DND-41 (cell line): ENCODE measurements around the gene ZCCHC14.
"Not testable (repeated sequence)": the region's sequence is repeated elsewhere in the genome, so short reads cannot be mapped to it uniquely, and the experiment has no call there.

Experiments used
- ATAC-seq: fragments of 200-7000 bp; cut with Tn5 transposase; 3 replicates; pipeline ENCODE4 v1.9.1; 2021; ENCODE audit warnings: low read depth; ENCODE audit not compliant: insufficient read depth
- DNase-seq: peaks from one replicate; pipeline ENCODE4 v3.0.0-alpha.2; 2020
- H2AFZ ChIP-seq: 2 replicates; pipeline ENCODE4 v1.6.0; 2012; ENCODE audit warnings: low read depth, low read length
- H3K27ac ChIP-seq: 2 replicates; pipeline ENCODE4 v1.5.1; 2012; ENCODE audit warnings: low read length, inconsistent platforms
- H3K27me3 ChIP-seq: fragments of 200-600 bp; sonication (generic); 2 replicates; pipeline ENCODE4 v1.6.0; 2012; ENCODE audit warnings: low read length, mild to moderate bottlenecking, inconsistent platforms; ENCODE audit not compliant: insufficient read depth, poor library complexity
- H3K36me3 ChIP-seq: 2 replicates; pipeline ENCODE4 v1.5.1; 2012; ENCODE audit warnings: low read length, inconsistent platforms; ENCODE audit not compliant: insufficient read depth
- H3K4me1 ChIP-seq: 2 replicates; pipeline ENCODE4 v1.5.1; 2012; ENCODE audit warnings: mild to moderate bottlenecking, low read length; ENCODE audit not compliant: insufficient read depth
- H3K4me2 ChIP-seq: 2 replicates; pipeline ENCODE4 v1.6.0; 2012; ENCODE audit warnings: mild to moderate bottlenecking, moderate library complexity, low read length, inconsistent platforms; ENCODE audit not compliant: insufficient read depth
- H3K4me3 ChIP-seq, 2 experiments: fragments of 200-600 bp in 1 of 2; shearing (Covaris generic) in 1 of 2; 2 replicates each; pipeline ENCODE4 v1.5.1; 2012 to 2016; ENCODE audit warnings: inconsistent platforms in 2 of 2, low read length in 2 of 2, mild to moderate bottlenecking in 2 of 2, low read depth in 1 of 2, moderate library complexity in 1 of 2
- H3K79me2 ChIP-seq: 2 replicates; pipeline ENCODE4 v1.6.0; 2012; ENCODE audit warnings: low read length, inconsistent platforms; ENCODE audit not compliant: insufficient read depth
- H3K9ac ChIP-seq: 2 replicates; pipeline ENCODE4 v1.6.0; 2012; ENCODE audit warnings: low read depth, mild to moderate bottlenecking, inconsistent platforms, low read length, moderate library complexity
- H3K9me3 ChIP-seq: 2 replicates; pipeline ENCODE4 v1.5.1; 2012; ENCODE audit warnings: low read length, moderate library complexity, mild to moderate bottlenecking, inconsistent platforms; ENCODE audit not compliant: insufficient read depth, severe bottlenecking
- H4K20me1 ChIP-seq: 2 replicates; pipeline ENCODE4 v1.6.0; 2012; ENCODE audit warnings: low read length; ENCODE audit not compliant: insufficient read depth
- EZH2 ChIP-seq: IDR thresholded peaks from 3 replicates; pipeline ENCODE4 v1.6.1; 2012; ENCODE audit warnings: borderline replicate concordance, low read depth, mild to moderate bottlenecking, moderate library complexity, low read length, inconsistent platforms; ENCODE audit not compliant: severe bottlenecking
- TF ChIP-seq, protein P1 (sequence below): IDR thresholded peaks from 2 replicates; pipeline ENCODE4 v1.5.1; 2012; ENCODE audit warnings: borderline replicate concordance, low read length, moderate library complexity, mild to moderate bottlenecking; ENCODE audit not compliant: poor library complexity, severe bottlenecking; ENCODE audit errors: extremely low read depth

The ZCCHC14 gene

DNA sequence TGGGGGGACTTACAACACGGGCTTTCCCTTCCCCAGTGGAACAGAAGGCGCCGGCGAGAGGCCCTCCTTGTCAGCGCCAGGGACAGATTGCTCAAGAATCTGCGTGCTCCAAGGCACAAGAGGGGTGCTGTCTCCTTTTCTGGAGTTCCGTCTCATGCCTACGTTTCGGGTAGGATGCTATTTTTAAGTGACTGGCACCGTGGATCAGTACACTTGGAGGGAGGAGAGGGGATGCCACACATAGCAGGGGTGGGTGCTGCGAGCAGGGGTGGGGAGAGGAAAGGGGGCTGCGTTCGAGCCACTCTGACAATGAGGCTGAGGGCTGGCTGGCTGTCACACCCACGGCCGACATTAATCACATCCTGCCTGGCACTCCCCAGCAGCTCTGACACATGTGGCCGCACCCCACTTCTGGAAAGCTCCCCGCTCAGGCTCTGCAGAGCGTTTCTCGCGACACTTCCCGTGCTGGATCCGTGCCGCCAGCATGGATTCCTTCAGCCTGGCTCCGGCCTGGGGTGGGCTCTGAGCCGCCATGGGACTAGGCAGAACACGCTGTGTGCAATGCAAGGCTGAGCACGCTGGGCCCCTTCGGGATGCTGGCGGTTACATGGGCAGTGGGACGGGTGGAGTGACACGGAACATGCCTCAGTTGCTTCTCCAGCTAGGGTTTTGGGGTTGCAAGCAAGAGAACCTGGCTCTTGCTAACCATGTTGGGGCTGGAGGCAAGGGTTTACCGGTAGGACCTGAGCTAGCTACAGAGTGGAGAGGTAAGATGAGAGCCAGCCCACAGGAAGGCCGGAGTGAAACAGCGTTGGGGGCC is 25.0 kb upstream of the ZCCHC14 start:
- not testable (repeated sequence) for H3K36me3 ChIP-seq, H3K27me3 ChIP-seq, H3K4me3 ChIP-seq, H3K9ac ChIP-seq, DNase-seq, H3K9me3 ChIP-seq, H4K20me1 ChIP-seq, H2AFZ ChIP-seq, H3K4me1 ChIP-seq, H3K79me2 ChIP-seq, H3K27ac ChIP-seq, ATAC-seq, H3K4me2 ChIP-seq

DNA sequence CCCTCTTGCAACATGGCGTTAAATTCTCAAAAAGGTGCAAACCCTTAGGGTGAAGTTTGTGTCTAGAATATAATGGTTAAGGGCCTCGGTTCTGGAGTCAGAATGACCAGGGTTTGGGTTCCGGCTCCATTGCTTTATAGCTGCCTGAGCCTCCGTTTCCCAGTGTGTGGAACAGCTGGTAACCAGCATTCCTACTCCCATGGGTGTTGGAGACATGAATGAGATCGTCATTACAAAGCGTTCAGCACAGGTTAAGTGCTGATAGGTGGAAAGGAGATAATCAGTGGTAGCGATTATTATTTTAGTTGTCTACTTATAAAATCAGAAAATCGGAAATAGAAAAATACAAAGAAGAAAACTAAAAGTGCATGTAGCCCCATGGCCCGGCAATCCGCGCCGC is 23.5 kb upstream of the ZCCHC14 start:
- Histone ChIP-seq H3K9ac (no peak overlapping the region), H3K4me1 (no peaks in the 10 kb centered on the region), H3K27me3 (no peaks in the 10 kb centered on the region), H3K27ac (no peak overlapping the region), H3K4me3 (no peak overlapping the region), H3K79me2 (no peaks in the 10 kb centered on the region), H4K20me1 (no peaks in the 10 kb centered on the region), H3K36me3 (no peaks in the 10 kb centered on the region), H2AFZ (no peak overlapping the region), H3K9me3 (no peaks in the 10 kb centered on the region), H3K4me2 (no peak overlapping the region)
- TF ChIP-seq, protein P1, sequence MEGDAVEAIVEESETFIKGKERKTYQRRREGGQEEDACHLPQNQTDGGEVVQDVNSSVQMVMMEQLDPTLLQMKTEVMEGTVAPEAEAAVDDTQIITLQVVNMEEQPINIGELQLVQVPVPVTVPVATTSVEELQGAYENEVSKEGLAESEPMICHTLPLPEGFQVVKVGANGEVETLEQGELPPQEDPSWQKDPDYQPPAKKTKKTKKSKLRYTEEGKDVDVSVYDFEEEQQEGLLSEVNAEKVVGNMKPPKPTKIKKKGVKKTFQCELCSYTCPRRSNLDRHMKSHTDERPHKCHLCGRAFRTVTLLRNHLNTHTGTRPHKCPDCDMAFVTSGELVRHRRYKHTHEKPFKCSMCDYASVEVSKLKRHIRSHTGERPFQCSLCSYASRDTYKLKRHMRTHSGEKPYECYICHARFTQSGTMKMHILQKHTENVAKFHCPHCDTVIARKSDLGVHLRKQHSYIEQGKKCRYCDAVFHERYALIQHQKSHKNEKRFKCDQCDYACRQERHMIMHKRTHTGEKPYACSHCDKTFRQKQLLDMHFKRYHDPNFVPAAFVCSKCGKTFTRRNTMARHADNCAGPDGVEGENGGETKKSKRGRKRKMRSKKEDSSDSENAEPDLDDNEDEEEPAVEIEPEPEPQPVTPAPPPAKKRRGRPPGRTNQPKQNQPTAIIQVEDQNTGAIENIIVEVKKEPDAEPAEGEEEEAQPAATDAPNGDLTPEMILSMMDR: no peak
- no peak for TF ChIP-seq EZH2
- ATAC-seq (no peak), DNase-seq (no peak)

DNA sequence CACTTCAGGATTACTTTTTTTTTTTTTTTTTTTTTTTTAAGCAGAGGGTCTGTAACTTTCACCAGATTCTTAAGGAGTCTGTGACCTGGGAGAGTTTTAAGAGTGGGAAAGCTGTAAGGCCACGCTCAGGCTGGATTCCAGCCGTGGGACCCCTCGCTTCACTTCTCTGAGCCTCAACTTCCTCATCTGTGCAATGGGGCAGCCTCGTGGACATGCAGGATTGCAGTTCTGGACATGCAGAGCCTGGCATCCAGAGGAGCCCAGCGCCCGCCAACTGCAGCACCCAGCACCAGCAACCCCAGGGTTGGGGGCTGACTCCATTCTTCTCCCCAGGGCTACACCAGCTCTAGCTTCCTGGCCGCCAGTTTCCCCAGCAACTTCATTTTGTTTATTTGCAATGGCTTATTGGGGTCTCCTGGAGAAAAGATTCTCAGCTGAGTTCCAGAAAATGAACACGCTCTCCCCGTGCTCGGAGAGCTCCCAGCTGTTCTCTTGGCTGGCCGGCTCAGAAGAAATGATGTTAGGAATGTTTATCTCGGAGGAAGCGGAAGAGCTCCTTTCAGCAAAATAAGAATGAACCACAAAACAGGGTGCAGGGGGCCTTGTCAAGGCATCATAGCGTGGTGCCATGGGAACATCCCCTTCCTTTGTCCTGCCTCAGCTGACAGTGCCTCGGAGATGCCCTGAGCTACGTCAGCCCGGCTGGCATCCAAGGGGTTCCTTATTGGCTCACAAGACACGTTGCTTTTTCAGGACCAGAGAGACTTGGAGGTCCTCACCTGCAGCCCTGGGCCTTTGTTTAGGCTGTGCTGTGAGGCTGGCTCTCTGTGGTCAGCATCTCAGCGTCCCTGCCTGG is 22.9 kb upstream of the ZCCHC14 start:
- no peaks in the 10 kb centered on the region for H3K27me3 ChIP-seq
- H3K27ac ChIP-seq: no peak overlapping the region
- no peak for ATAC-seq
- H3K4me3 ChIP-seq: no peak overlapping the region
- H3K4me1 ChIP-seq: no peaks in the 10 kb centered on the region
- no peak for TF ChIP-seq EZH2
- TF ChIP-seq, protein P1: no peak
- H3K4me2 ChIP-seq: no peak overlapping the region
- H3K9me3 ChIP-seq: no peaks in the 10 kb centered on the region
- H3K79me2 ChIP-seq: no peaks in the 10 kb centered on the region
- no peaks in the 10 kb centered on the region for H3K36me3 ChIP-seq
- no peak overlapping the region for H3K9ac ChIP-seq
- H2AFZ ChIP-seq: no peak overlapping the region
- DNase-seq: no peak
- H4K20me1 ChIP-seq: no peaks in the 10 kb centered on the region

DNA sequence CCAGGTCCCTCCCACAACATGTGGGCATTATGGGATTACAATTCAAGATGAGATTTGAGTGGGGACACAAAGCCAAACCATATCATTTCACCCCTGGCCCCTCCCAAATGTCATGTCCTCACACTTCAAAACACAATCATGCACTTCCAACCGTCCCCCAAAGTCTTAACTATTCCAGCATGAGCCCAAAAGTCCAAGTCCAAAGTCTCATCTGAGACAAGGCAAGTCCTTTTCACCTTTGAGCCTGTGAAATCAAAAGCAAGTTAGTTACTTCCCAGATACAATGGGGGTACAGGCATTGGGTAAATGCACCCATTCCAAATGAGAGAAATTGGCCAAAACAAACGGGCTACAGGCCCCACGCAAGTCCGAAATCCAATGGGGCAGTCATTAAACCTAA is 17.0 kb upstream of the ZCCHC14 start:
- not testable (repeated sequence) for H3K27ac ChIP-seq, H3K4me1 ChIP-seq, H4K20me1 ChIP-seq, H3K4me2 ChIP-seq, DNase-seq, H3K79me2 ChIP-seq, H2AFZ ChIP-seq, H3K9me3 ChIP-seq, ATAC-seq, H3K36me3 ChIP-seq, H3K4me3 ChIP-seq, H3K9ac ChIP-seq, H3K27me3 ChIP-seq
